Neural cell (in vitro differentiated cells): ENCODE measurements around the gene SLC44A1. TPM values are rescaled to one million over a fixed set of nuclear protein-coding genes. Genes with fewer than 3 reads are reported as not detected.

Experiments used
- H2AFZ ChIP-seq: fragments of 200-600, 300-800 bp; sonication (generic), shearing (Covaris generic); 2 replicates; pipeline ENCODE4 v1.6.0; 2014; ENCODE audit warnings: low read depth, mild to moderate bottlenecking, antibody characterized with exemption, low read length, moderate library complexity
- H3F3A ChIP-seq: fragments of 200-600 bp; shearing (Covaris generic); 2 replicates; pipeline ENCODE4 v1.6.1; 2016; ENCODE audit warnings: mild to moderate bottlenecking, moderate library complexity, mixed read lengths, antibody characterized with exemption, low read length; ENCODE audit not compliant: insufficient read depth, poor library complexity, severe bottlenecking
- H3K27ac ChIP-seq: fragments of 200-600, 300-800 bp; sonication (generic), shearing (Covaris generic); 2 replicates; pipeline ENCODE4 v1.5.1; 2014; ENCODE audit warnings: mild to moderate bottlenecking, low read length, moderate library complexity
- H3K27me3 ChIP-seq: fragments of 300-800, 200-600 bp; sonication (generic), shearing (Covaris generic); 2 replicates; pipeline ENCODE4 v1.6.0; 2014; ENCODE audit warnings: mild to moderate bottlenecking, low read depth, low read length, moderate library complexity; ENCODE audit not compliant: insufficient read depth
- H3K36me3 ChIP-seq: fragments of 300-800, 200-600 bp; sonication (generic), shearing (Covaris generic); 2 replicates; pipeline ENCODE4 v1.5.1; 2014; ENCODE audit warnings: mild to moderate bottlenecking, antibody characterized with exemption, low read length, moderate library complexity; ENCODE audit not compliant: insufficient read depth
- H3K4me2 ChIP-seq: fragments of 300-800, 200-600 bp; sonication (generic), shearing (Covaris generic); 2 replicates; pipeline ENCODE4 v1.6.0; 2014; ENCODE audit warnings: mild to moderate bottlenecking, low read length
- H3K4me3 ChIP-seq: fragments of 300-800, 200-600 bp; sonication (generic), shearing (Covaris generic); 2 replicates; pipeline ENCODE4 v1.5.1; 2014; ENCODE audit warnings: mild to moderate bottlenecking, low read length, moderate library complexity
- H3K79me2 ChIP-seq: fragments of 200-600 bp; shearing (Covaris generic); replicated peaks from 2 replicates; pipeline ENCODE4 v1.6.0; 2014; ENCODE audit warnings: mild to moderate bottlenecking, low read length, moderate library complexity; ENCODE audit not compliant: insufficient read depth
- H3K9ac ChIP-seq: fragments of 300-800, 200-600 bp; sonication (generic), shearing (Covaris generic); 2 replicates; pipeline ENCODE4 v1.6.1; 2016; ENCODE audit warnings: mild to moderate bottlenecking, low read length, mixed read lengths
- H3K9me2 ChIP-seq: fragments of 200-600 bp; shearing (Covaris generic); 2 replicates; pipeline ENCODE4 v1.6.1; 2016; ENCODE audit warnings: mild to moderate bottlenecking, low read length, mixed read lengths; ENCODE audit not compliant: insufficient read depth
- H3K9me3 ChIP-seq: fragments of 200-600, 300-800 bp; sonication (generic), shearing (Covaris generic); 2 replicates; pipeline ENCODE4 v1.6.1; 2016; ENCODE audit warnings: mild to moderate bottlenecking, mixed run types, low read length, moderate library complexity, mixed read lengths
- H4K20me1 ChIP-seq: fragments of 200-600 bp; shearing (Covaris generic); 2 replicates; pipeline ENCODE4 v1.6.1; 2016; ENCODE audit warnings: mild to moderate bottlenecking, mixed run types; ENCODE audit not compliant: insufficient read depth
- EP300 ChIP-seq: fragments of 450-650 bp; conservative IDR thresholded peaks from 2 replicates; pipeline ENCODE4 v1.6.1; 2014; ENCODE audit warnings: antibody characterized with exemption, mild to moderate bottlenecking, moderate library complexity; ENCODE audit not compliant: poor library complexity, severe bottlenecking
- EZH2 ChIP-seq: fragments of 200-600, 300-800 bp; shearing (Covaris generic), sonication (generic); IDR thresholded peaks from 2 replicates; pipeline ENCODE4 v1.6.1; 2014; ENCODE audit warnings: antibody characterized with exemption, low read length, borderline replicate concordance, mild to moderate bottlenecking; ENCODE audit not compliant: insufficient read depth, poor library complexity, severe bottlenecking
- MXI1 ChIP-seq: fragments of 450-650 bp; conservative IDR thresholded peaks from 2 replicates; pipeline ENCODE4 v1.6.1; 2014; ENCODE audit warnings: antibody characterized with exemption, mild to moderate bottlenecking; ENCODE audit not compliant: poor library complexity, severe bottlenecking
- POLR2AphosphoS5 ChIP-seq: IDR thresholded peaks from 2 replicates; pipeline ENCODE4 v1.6.1; 2012
- RAD21 ChIP-seq: fragments of 450-650 bp; conservative IDR thresholded peaks from 2 replicates; pipeline ENCODE4 v1.6.1; 2014; ENCODE audit warnings: antibody characterized with exemption, mild to moderate bottlenecking, moderate library complexity
- SMC3 ChIP-seq: fragments of 450-650 bp; conservative IDR thresholded peaks from 2 replicates; pipeline ENCODE4 v1.6.1; 2014; ENCODE audit warnings: antibody characterized with exemption, mild to moderate bottlenecking, moderate library complexity; ENCODE audit not compliant: poor library complexity
- TAF1 ChIP-seq: IDR thresholded peaks from 2 replicates; pipeline ENCODE4 v1.6.1; 2012; ENCODE audit warnings: low read depth
- polyA plus RNA-seq: library from polyadenylated mRNA; depleted of rRNA; stranded (reverse); fragments of >200 nt; gene quantifications from 2 replicates; pipeline ENCODE4 v1.2.3, GENCODE V29; 2014
- TF ChIP-seq, protein P1 (sequence below): fragments of 450-650 bp; IDR thresholded peaks from 2 replicates; pipeline ENCODE4 v1.5.1; 2014; ENCODE audit warnings: antibody characterized with exemption, mild to moderate bottlenecking, moderate library complexity; ENCODE audit not compliant: poor library complexity, severe bottlenecking
- TF ChIP-seq, protein P2 (sequence below): IDR thresholded peaks from 2 replicates; pipeline ENCODE4 v1.6.1; 2012; ENCODE audit warnings: borderline replicate concordance

The SLC44A1 gene
- polyA plus RNA-seq, 1 donor from 2014 or later: 3.9 TPM

DNA sequence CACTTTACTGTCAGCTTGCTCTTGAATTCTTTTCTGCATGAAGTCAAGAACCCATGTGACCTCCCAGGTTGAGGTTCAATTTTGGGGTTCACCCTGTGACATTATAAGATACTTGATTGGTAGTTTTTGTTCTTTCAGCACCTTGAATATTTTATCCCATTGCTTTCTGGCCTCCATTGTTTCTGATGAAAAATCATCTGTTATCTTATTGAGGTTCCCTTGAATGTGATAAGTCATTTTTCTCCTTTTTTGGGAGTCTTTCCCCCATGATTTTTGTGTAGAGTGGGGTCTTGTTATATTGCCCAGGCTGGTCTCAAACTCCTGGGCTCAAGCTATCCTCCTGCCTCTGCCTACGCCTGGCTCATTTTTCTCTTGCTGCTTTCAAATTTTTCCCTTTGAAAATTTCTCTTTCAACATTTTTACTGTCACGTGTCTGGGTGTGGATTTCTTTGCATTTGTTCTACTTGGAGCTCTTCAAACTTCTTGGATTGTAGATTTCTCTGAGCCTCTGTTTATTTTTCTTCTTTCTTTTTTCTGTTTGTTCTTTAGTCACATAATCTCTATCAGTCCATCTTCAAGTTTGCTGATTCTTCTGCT, 20.8 kb upstream of the SLC44A1 start:
- H3K4me3 ChIP-seq: no peak overlapping the region
- no peak overlapping the region for H2AFZ ChIP-seq
- H3K27ac ChIP-seq: no peak overlapping the region
- no peaks in the 10 kb centered on the region for H3K9me2 ChIP-seq
- H3K9me3 ChIP-seq: peaks cover 9% of the 10 kb centered on the region
- no peaks in the 10 kb centered on the region for H3K36me3 ChIP-seq
- H3F3A ChIP-seq: no peaks in the 10 kb centered on the region
- no peak overlapping the region for H3K4me2 ChIP-seq
- TF ChIP-seq POLR2AphosphoS5: no peak
- TF ChIP-seq RAD21: no peak
- no peak for TF ChIP-seq MXI1
- H3K79me2 ChIP-seq: no peaks in the 10 kb centered on the region
- no peaks in the 10 kb centered on the region for H4K20me1 ChIP-seq
- H3K9ac ChIP-seq: no peak overlapping the region
- no peaks in the 10 kb centered on the region for H3K27me3 ChIP-seq

DNA sequence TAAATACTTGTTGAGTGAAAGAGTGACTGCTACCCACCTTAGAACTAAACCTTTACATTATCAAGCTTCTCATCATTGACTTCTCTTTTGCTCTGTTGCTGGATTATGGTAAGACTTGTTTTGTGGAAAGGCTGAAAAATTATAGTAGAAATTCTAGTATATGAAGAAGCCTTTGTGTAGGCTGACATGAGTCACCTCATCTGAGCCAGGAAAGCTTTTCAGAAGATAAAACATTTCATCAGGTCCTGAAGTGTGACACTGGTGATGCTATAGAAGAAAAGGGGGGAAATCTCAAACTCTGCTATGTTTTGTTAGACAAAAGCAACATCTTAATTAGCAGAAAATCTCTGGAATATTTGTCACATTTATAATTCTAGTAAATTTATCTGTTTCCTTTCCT, 18.4 kb upstream of the SLC44A1 start:
- Histone ChIP-seq H3K79me2 (no peaks in the 10 kb centered on the region), H3K36me3 (no peaks in the 10 kb centered on the region), H3K9me3 (peaks cover 9% of the 10 kb centered on the region), H2AFZ (no peak overlapping the region), H3F3A (no peaks in the 10 kb centered on the region), H3K4me3 (no peak overlapping the region), H4K20me1 (no peaks in the 10 kb centered on the region), H3K4me2 (no peak overlapping the region), H3K27me3 (no peaks in the 10 kb centered on the region), H3K9ac (no peak overlapping the region), H3K9me2 (no peaks in the 10 kb centered on the region), H3K27ac (no peak overlapping the region)
- no peak for TF ChIP-seq MXI1
- TF ChIP-seq, protein P1, sequence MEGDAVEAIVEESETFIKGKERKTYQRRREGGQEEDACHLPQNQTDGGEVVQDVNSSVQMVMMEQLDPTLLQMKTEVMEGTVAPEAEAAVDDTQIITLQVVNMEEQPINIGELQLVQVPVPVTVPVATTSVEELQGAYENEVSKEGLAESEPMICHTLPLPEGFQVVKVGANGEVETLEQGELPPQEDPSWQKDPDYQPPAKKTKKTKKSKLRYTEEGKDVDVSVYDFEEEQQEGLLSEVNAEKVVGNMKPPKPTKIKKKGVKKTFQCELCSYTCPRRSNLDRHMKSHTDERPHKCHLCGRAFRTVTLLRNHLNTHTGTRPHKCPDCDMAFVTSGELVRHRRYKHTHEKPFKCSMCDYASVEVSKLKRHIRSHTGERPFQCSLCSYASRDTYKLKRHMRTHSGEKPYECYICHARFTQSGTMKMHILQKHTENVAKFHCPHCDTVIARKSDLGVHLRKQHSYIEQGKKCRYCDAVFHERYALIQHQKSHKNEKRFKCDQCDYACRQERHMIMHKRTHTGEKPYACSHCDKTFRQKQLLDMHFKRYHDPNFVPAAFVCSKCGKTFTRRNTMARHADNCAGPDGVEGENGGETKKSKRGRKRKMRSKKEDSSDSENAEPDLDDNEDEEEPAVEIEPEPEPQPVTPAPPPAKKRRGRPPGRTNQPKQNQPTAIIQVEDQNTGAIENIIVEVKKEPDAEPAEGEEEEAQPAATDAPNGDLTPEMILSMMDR: no peak
- no peak for TF ChIP-seq TAF1
- TF ChIP-seq RAD21: no peak
- TF ChIP-seq, protein P2, sequence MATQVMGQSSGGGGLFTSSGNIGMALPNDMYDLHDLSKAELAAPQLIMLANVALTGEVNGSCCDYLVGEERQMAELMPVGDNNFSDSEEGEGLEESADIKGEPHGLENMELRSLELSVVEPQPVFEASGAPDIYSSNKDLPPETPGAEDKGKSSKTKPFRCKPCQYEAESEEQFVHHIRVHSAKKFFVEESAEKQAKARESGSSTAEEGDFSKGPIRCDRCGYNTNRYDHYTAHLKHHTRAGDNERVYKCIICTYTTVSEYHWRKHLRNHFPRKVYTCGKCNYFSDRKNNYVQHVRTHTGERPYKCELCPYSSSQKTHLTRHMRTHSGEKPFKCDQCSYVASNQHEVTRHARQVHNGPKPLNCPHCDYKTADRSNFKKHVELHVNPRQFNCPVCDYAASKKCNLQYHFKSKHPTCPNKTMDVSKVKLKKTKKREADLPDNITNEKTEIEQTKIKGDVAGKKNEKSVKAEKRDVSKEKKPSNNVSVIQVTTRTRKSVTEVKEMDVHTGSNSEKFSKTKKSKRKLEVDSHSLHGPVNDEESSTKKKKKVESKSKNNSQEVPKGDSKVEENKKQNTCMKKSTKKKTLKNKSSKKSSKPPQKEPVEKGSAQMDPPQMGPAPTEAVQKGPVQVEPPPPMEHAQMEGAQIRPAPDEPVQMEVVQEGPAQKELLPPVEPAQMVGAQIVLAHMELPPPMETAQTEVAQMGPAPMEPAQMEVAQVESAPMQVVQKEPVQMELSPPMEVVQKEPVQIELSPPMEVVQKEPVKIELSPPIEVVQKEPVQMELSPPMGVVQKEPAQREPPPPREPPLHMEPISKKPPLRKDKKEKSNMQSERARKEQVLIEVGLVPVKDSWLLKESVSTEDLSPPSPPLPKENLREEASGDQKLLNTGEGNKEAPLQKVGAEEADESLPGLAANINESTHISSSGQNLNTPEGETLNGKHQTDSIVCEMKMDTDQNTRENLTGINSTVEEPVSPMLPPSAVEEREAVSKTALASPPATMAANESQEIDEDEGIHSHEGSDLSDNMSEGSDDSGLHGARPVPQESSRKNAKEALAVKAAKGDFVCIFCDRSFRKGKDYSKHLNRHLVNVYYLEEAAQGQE: no peak
- no peak for TF ChIP-seq EP300
- TF ChIP-seq POLR2AphosphoS5: no peak
- no peak for TF ChIP-seq EZH2
- TF ChIP-seq SMC3: no peak

DNA sequence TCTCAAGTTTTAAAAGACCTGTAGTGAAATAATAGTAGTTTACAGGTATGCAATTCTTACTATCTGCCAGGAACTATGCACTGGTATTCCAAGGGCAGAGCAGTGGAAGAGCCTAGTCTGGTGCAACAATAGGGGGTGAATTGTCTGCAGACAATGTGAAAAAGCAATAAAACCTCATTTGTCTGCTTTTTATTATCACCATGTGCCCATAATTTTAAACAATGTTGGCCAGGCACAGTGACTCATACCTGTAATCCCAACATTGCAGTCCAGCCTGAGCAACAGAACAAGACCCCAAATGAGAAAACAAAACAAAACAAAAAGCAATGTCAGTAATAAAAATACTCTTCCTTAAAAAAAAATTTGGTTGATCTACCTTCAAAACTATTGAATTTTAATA, 12.2 kb upstream of the SLC44A1 start:
- no peaks in the 10 kb centered on the region for H3K36me3 ChIP-seq
- H2AFZ ChIP-seq: no peak overlapping the region
- H3K4me3 ChIP-seq: no peak overlapping the region
- H3K9ac ChIP-seq: no peak overlapping the region
- H3K27ac ChIP-seq: no peak overlapping the region
- H3K9me3 ChIP-seq: no peaks in the 10 kb centered on the region
- no peak overlapping the region for H3K4me2 ChIP-seq
- TF ChIP-seq POLR2AphosphoS5 (no peak), EP300 (no peak), MXI1 (no peak), RAD21 (no peak), EZH2 (no peak), TAF1 (no peak), SMC3 (no peak)
- TF ChIP-seq, protein P1: no peak
- TF ChIP-seq, protein P2: no peak
- H3K9me2 ChIP-seq: no peaks in the 10 kb centered on the region
- no peaks in the 10 kb centered on the region for H3K79me2 ChIP-seq
- no peaks in the 10 kb centered on the region for H3F3A ChIP-seq
- H4K20me1 ChIP-seq: no peaks in the 10 kb centered on the region
- no peaks in the 10 kb centered on the region for H3K27me3 ChIP-seq
